GM12878 (cell line): ENCODE results near the gene TMEM97. TPM values are rescaled to one million over a fixed set of nuclear protein-coding genes. Genes with fewer than 3 reads are reported as not detected.
"Not testable (repeated sequence)": the region's sequence is repeated elsewhere in the genome, so short reads cannot be mapped to it uniquely, and the experiment has no call there.

Experiments
- ATAC-seq: fragments of 200-7000 bp; cut with Tn5 transposase; 3 replicates; pipeline ENCODE4 v1.9.1; 2020; ENCODE audit warnings: mild to moderate bottlenecking, moderate library complexity
- BruUV-seq: library from RNA; stranded (reverse); fragments of 400-500 nt; replicated peaks from 2 replicates; lab custom pipeline; 2021; lab: Mats Ljungman, UMichigan
- CTCF ChIA-PET: fragments of 300-600 bp; sonication (Branson Sonifier 250); formaldehyde crosslinking; extraction: SDS; loops from one replicate; lab custom pipeline; 2021; ENCODE audit warnings: inconsistent platforms; lab: Yijun Ruan, JAX
- POLR2A ChIA-PET: fragments of 350-600 bp; formaldehyde crosslinking; extraction: SDS; loops from one replicate; lab custom pipeline; 2021; ENCODE audit warnings: inconsistent platforms; lab: Charles Lee
- RAD21 ChIA-PET: fragments of 300-600 bp; sonication (Branson Sonifier 250); formaldehyde crosslinking; loops from one replicate; lab custom pipeline; 2023; ENCODE audit warnings: antibody characterized with exemption; ENCODE audit not compliant: unreplicated experiment; lab: Charles Lee
- SMC1A ChIA-PET: fragments of 300-600 bp; sonication (Branson Sonifier 250); formaldehyde crosslinking; loops from one replicate; lab custom pipeline; 2023; ENCODE audit not compliant: unreplicated experiment, uncharacterized antibody; lab: Charles Lee
- DNase-seq: peaks from one replicate; pipeline ENCODE4 v3.0.0-alpha.2; 2011; ENCODE audit warnings: low read depth, low spot score
- FAIRE-seq: peaks from 3 replicates; lab custom pipeline; 2011; peaks lifted over from hg19 to GRCh38; lab: Jason Lieb, UNC
- H2AFZ ChIP-seq: 2 replicates; pipeline ENCODE4 v1.6.0; 2011; ENCODE audit warnings: low read depth, low read length, control low read depth; ENCODE audit not compliant: control insufficient read depth
- H3K27ac ChIP-seq: 2 replicates; pipeline ENCODE4 v1.5.1; 2011; ENCODE audit warnings: control low read depth; ENCODE audit not compliant: control insufficient read depth, insufficient read depth
- H3K27me3 ChIP-seq, 2 experiments: replicated peaks in 1 of 2; 2 replicates each; pipeline versions ENCODE4 v1.6.0 to v1.6.1; 2011; ENCODE audit warnings: low read length in 1 of 2; ENCODE audit not compliant: control insufficient read depth in 2 of 2, insufficient read depth in 2 of 2
- H3K36me3 ChIP-seq, 2 experiments: 2 replicates each; pipeline ENCODE4 v1.5.1; 2011; ENCODE audit warnings: low read length in 1 of 2; ENCODE audit not compliant: control insufficient read depth in 2 of 2, insufficient read depth in 2 of 2
- H3K4me1 ChIP-seq: 2 replicates; pipeline ENCODE4 v1.6.1; 2011; ENCODE audit warnings: mild to moderate bottlenecking, low read length, moderate library complexity, mixed read lengths; ENCODE audit not compliant: control insufficient read depth, insufficient read depth
- H3K4me2 ChIP-seq: 2 replicates; pipeline ENCODE4 v1.6.0; 2011; ENCODE audit warnings: control low read depth; ENCODE audit not compliant: control insufficient read depth, insufficient read depth
- H3K4me3 ChIP-seq: fragments of 200-600 bp; sonication (generic); 2 replicates; pipeline ENCODE4 v1.5.1; 2016
- H3K79me2 ChIP-seq: 2 replicates; pipeline ENCODE4 v1.6.0; 2011; ENCODE audit warnings: low read length; ENCODE audit not compliant: control insufficient read depth, insufficient read depth
- H3K9ac ChIP-seq: 2 replicates; pipeline ENCODE4 v1.8.0; 2011; ENCODE audit warnings: low read length, control low read depth, mixed read lengths; ENCODE audit not compliant: control insufficient read depth, insufficient read depth
- H3K9me3 ChIP-seq: replicated peaks from 3 replicates; pipeline ENCODE4 v1.5.1; 2011; ENCODE audit warnings: mild to moderate bottlenecking, low read length; ENCODE audit not compliant: control insufficient read depth, insufficient read depth
- H4K20me1 ChIP-seq: 2 replicates; pipeline ENCODE4 v1.6.0; 2011; ENCODE audit not compliant: control insufficient read depth, insufficient read depth
- MYB ChIP-seq: fragments of 150-350 bp; IDR thresholded peaks from 2 replicates; pipeline ENCODE4 v1.6.1; 2014; ENCODE audit warnings: mild to moderate bottlenecking, low read depth, low read length, borderline replicate concordance
- PAX5 ChIP-seq: IDR thresholded peaks from 2 replicates; pipeline ENCODE4 v1.6.1; 2011; ENCODE audit warnings: low read depth, low read length, borderline replicate concordance
- SRF ChIP-seq, 2 experiments: IDR thresholded peaks; 2 replicates each; pipeline ENCODE4 v1.6.1; 2011; ENCODE audit warnings: low read depth in 2 of 2, low read length in 2 of 2, mild to moderate bottlenecking in 1 of 2, moderate library complexity in 1 of 2
- TAF1 ChIP-seq: IDR thresholded peaks from 2 replicates; pipeline ENCODE4 v1.6.1; 2011; ENCODE audit warnings: mild to moderate bottlenecking, low read depth, low read length, borderline replicate concordance
- TCF7 ChIP-seq: IDR thresholded peaks from 2 replicates; pipeline ENCODE4 v1.6.1; 2014; ENCODE audit warnings: antibody characterized with exemption, borderline replicate concordance
- WGBS: methylation state at CpG from one replicate; pipeline ENCODE4 v1.1.6; 2016; ENCODE audit warnings: low lambda C conversion rate; ENCODE audit not compliant: insufficient replicate concordance, insufficient coverage; ENCODE audit errors: missing lambda C conversion rate; 5-methylcytosine and 5-hydroxymethylcytosine counted together
- in situ Hi-C: fragments of 300-500 bp; cut with MboI; formaldehyde crosslinking; loops from 9 replicates; pipeline ENCODE4 v1.14.3; 2018; ENCODE audit warnings: mixed read lengths
- intact Hi-C: fragments of 100-400 bp; cut with micrococcal nuclease; formaldehyde crosslinking; loops from one replicate; pipeline ENCODE4 v1.14.2; 2022; ENCODE audit not compliant: unreplicated experiment
- polyA plus RNA-seq, 11 experiments: library from polyadenylated mRNA; depleted of rRNA in 4 of 11; unstranded in 6 of 11; stranded (reverse) in 5 of 11; fragments of >200 nt; fragmentation: Nextera tagmentation in 4 of 11; fragmentation: Illumina TruSeq in 1 of 11; extraction: Ambion mirVana in 4 of 11; extraction: Trizol in 1 of 11; gene quantifications; 1 replicate in 1 of 11; 2 replicates in 10 of 11; pipeline versions ENCODE4 v1.2.1 to v1.2.3, GENCODE V29; 2011 to 2016; ENCODE audit warnings: inconsistent platforms in 2 of 11, missing spikeins in 2 of 11, low read depth in 1 of 11
- total RNA-seq, 4 experiments: library from RNA; depleted of rRNA in 3 of 4; stranded (reverse); fragments of >200 nt in 3 of 4; fragmentation: Illumina TruSeq in 1 of 4; extraction: Trizol in 1 of 4; gene quantifications; 2 replicates each; pipeline versions ENCODE4 v1.2.1 to v1.2.3, GENCODE V29; 2013 to 2021
- TF ChIP-seq, protein P1 (sequence below): fragments of 450-650 bp; formaldehyde crosslinking; IDR thresholded peaks from 2 replicates; pipeline ENCODE4 v1.5.0; 2022; ENCODE audit warnings: mild to moderate bottlenecking, missing genetic modification characterization
- TF ChIP-seq, protein P2 (sequence below): IDR thresholded peaks from 2 replicates; pipeline ENCODE4 v1.6.1; 2012; ENCODE audit warnings: low read length, inconsistent platforms
- TF ChIP-seq, protein P3 (sequence below): fragments of 450-650 bp; IDR thresholded peaks from 2 replicates; pipeline ENCODE4 v1.6.1; 2018; ENCODE audit warnings: borderline replicate concordance, mild to moderate bottlenecking; ENCODE audit not compliant: partially characterized antibody

TMEM97 gene
- total and polyA plus RNA-seq, 10 of the 15 experiments (the other 5 are each of a cell fraction or from before 2014, with no cell fraction given): 58.0 to 134 (median 86.0) TPM

GRCh38 chr17:28291780-28292330 lies 27.1 kb upstream of the TMEM97 start (continued):
- TF ChIP-seq, protein P1, sequence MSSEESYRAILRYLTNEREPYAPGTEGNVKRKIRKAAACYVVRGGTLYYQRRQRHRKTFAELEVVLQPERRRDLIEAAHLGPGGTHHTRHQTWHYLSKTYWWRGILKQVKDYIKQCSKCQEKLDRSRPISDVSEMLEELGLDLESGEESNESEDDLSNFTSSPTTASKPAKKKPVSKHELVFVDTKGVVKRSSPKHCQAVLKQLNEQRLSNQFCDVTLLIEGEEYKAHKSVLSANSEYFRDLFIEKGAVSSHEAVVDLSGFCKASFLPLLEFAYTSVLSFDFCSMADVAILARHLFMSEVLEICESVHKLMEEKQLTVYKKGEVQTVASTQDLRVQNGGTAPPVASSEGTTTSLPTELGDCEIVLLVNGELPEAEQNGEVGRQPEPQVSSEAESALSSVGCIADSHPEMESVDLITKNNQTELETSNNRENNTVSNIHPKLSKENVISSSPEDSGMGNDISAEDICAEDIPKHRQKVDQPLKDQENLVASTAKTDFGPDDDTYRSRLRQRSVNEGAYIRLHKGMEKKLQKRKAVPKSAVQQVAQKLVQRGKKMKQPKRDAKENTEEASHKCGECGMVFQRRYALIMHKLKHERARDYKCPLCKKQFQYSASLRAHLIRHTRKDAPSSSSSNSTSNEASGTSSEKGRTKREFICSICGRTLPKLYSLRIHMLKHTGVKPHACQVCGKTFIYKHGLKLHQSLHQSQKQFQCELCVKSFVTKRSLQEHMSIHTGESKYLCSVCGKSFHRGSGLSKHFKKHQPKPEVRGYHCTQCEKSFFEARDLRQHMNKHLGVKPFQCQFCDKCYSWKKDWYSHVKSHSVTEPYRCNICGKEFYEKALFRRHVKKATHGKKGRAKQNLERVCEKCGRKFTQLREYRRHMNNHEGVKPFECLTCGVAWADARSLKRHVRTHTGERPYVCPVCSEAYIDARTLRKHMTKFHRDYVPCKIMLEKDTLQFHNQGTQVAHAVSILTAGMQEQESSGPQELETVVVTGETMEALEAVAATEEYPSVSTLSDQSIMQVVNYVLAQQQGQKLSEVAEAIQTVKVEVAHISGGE: no peak
- TF ChIP-seq TAF1 (no peak), SRF (IDR thresholded peaks at IDR 0.05; ENCODE audit: low read depth in 2 of 2, low read length in 2 of 2) (no peak), MYB (no peak), PAX5 (no peak), TCF7 (no peak)
- TF ChIP-seq, protein P2, sequence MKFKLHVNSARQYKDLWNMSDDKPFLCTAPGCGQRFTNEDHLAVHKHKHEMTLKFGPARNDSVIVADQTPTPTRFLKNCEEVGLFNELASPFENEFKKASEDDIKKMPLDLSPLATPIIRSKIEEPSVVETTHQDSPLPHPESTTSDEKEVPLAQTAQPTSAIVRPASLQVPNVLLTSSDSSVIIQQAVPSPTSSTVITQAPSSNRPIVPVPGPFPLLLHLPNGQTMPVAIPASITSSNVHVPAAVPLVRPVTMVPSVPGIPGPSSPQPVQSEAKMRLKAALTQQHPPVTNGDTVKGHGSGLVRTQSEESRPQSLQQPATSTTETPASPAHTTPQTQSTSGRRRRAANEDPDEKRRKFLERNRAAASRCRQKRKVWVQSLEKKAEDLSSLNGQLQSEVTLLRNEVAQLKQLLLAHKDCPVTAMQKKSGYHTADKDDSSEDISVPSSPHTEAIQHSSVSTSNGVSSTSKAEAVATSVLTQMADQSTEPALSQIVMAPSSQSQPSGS: no peak
- TF ChIP-seq, protein P3, sequence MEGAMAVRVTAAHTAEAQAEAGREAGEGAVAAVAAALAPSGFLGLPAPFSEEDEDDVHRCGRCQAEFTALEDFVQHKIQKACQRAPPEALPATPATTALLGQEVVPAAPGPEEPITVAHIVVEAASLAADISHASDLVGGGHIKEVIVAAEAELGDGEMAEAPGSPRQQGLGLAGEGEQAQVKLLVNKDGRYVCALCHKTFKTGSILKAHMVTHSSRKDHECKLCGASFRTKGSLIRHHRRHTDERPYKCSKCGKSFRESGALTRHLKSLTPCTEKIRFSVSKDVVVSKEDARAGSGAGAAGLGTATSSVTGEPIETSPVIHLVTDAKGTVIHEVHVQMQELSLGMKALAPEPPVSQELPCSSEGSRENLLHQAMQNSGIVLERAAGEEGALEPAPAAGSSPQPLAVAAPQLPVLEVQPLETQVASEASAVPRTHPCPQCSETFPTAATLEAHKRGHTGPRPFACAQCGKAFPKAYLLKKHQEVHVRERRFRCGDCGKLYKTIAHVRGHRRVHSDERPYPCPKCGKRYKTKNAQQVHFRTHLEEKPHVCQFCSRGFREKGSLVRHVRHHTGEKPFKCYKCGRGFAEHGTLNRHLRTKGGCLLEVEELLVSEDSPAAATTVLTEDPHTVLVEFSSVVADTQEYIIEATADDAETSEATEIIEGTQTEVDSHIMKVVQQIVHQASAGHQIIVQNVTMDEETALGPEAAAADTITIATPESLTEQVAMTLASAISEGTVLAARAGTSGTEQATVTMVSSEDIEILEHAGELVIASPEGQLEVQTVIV: no peak

DNA sequence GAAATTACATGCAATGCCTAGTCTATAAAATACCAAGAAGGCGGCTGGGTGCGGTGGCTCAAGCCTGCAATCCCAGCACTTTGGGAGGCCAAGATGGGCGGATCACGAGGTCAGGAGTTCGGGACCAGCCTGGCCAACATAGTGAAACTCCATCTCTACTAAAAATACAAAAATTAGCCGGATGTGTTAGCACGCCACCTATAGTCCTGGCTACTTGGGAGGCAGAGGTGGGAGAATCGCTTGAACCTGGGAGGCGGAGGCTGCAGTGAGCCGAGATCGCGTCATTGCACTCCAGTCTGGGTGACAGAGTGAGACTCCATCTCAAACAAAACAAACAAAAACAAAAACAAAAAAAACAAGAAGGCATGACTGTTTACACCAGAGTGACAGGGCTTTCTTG lies 26.1 kb upstream of the TMEM97 start:
- FAIRE-seq, intact Hi-C loops, H3K4me2 ChIP-seq, H3K27me3 ChIP-seq, H3K4me3 ChIP-seq, H3K9ac ChIP-seq, DNase-seq, RAD21 ChIA-PET, H3K4me1 ChIP-seq, BruUV-seq, H3K79me2 ChIP-seq, H4K20me1 ChIP-seq, H3K9me3 ChIP-seq, ATAC-seq, H2AFZ ChIP-seq, POLR2A ChIA-PET, H3K27ac ChIP-seq, SMC1A ChIA-PET, H3K36me3 ChIP-seq: not testable (repeated sequence)
- in situ Hi-C loops: loop anchor here (5.0 kb wide), 1 partner anchor 49 kb away; no protein-coding TSS in a partner anchor
- CTCF ChIA-PET: interaction anchor here (0.7 kb wide), 1 partner anchor 237 kb away, joined by 3 read pairs; no protein-coding TSS in a partner anchor
- WGBS: 81% methylated on average over 12 of the region's 12 CpGs
